NCI-H1436 (cell line): ENCODE data around the gene KIAA0232.
"Not testable (repeated sequence)": the region's sequence is repeated elsewhere in the genome, so short reads cannot be mapped to it uniquely, and the experiment has no call there.

Source experiments
- DNase-seq: peaks from one replicate; lab custom pipeline; 2025; lab: John Stamatoyannopoulos, UW

KIAA0232 gene

GRCh38 chr4:6756345-6756744 is 26.2 kb upstream of the KIAA0232 start:
- DNase-seq = not testable (repeated sequence)

- DNase-seq = no peak
These were observed 23.8 kb upstream of the KIAA0232 start for GRCh38 chr4:6758728-6759127.

- no peak for DNase-seq
These were observed 21.7 kb upstream of the KIAA0232 start for GRCh38 chr4:6760865-6761264.

GRCh38 chr4:6761649-6762615 is 20.6 kb upstream of the KIAA0232 start:
- DNase-seq = no peak

- DNase-seq = no peak
These were observed 19.1 kb upstream of the KIAA0232 start for GRCh38 chr4:6763330-6763851.

GRCh38 chr4:6764976-6765620 is 17.4 kb upstream of the KIAA0232 start:
- no peak for DNase-seq

GRCh38 chr4:6765703-6766102 is 16.8 kb upstream of the KIAA0232 start:
- DNase-seq = no peak

- DNase-seq = no peak
These were observed 15.2 kb upstream of the KIAA0232 start for GRCh38 chr4:6767386-6767747.

- no peak for DNase-seq
These were observed 14.6 kb upstream of the KIAA0232 start for GRCh38 chr4:6767748-6768538.

GRCh38 chr4:6768539-6768905 is 14.0 kb upstream of the KIAA0232 start:
- no peak for DNase-seq

- no peak for DNase-seq
These were observed 13.1 kb upstream of the KIAA0232 start for GRCh38 chr4:6769233-6769988.

GRCh38 chr4:6769989-6770420 is 12.5 kb upstream of the KIAA0232 start:
- DNase-seq = no peak

GRCh38 chr4:6770581-6771228 is 11.8 kb upstream of the KIAA0232 start:
- no peak for DNase-seq

GRCh38 chr4:6771229-6771671 is 11.3 kb upstream of the KIAA0232 start:
- no peak for DNase-seq

- DNase-seq = no peak
These were observed 10.2 kb upstream of the KIAA0232 start for GRCh38 chr4:6772223-6772928.

- DNase-seq = no peak
These were observed 9.4 kb upstream of the KIAA0232 start for GRCh38 chr4:6773106-6773505.

- DNase-seq = no peak
These were observed 8.6 kb upstream of the KIAA0232 start for GRCh38 chr4:6773616-6774540.

- DNase-seq = no peak
These were observed 6.8 kb upstream of the KIAA0232 start for GRCh38 chr4:6775746-6776145.
